Stimulated activated CD8-positive, alpha-beta memory T cell treated with anti-CD3 and anti-CD28 coated beads, Interleukin-7, amount 100 ng/mL, for 1 hour (primary cell): ENCODE measurements around the gene BTN3A1.

Experiments used
- DNase-seq, 2 donors: peaks; one replicate each; pipeline ENCODE4 v3.0.0-alpha.2; 2020; ENCODE audit warnings: low read depth in 2 of 2

BTN3A1 gene

GRCh38 chr6:26379292-26379691 lies 22.8 kb upstream of the BTN3A1 start:
- DNase-seq = no peak

GRCh38 chr6:26379740-26380139 lies 22.3 kb upstream of the BTN3A1 start:
- no peak for DNase-seq

GRCh38 chr6:26380256-26380655 lies 21.8 kb upstream of the BTN3A1 start:
- no peak for DNase-seq

- no peak for DNase-seq
Measured at GRCh38 chr6:26382121-26382520, 20.0 kb upstream of the BTN3A1 start.

- DNase-seq = no peak
Measured at GRCh38 chr6:26383624-26384417, 18.3 kb upstream of the BTN3A1 start.

- no peak for DNase-seq
Measured at GRCh38 chr6:26385734-26386125, 16.3 kb upstream of the BTN3A1 start.

GRCh38 chr6:26387565-26387964 lies 14.5 kb upstream of the BTN3A1 start:
- no peak for DNase-seq

- no peak for DNase-seq
Measured at GRCh38 chr6:26388014-26388413, 14.1 kb upstream of the BTN3A1 start.

- no peak for DNase-seq
Measured at GRCh38 chr6:26388441-26388840, 13.6 kb upstream of the BTN3A1 start.

- no peak for DNase-seq
Measured at GRCh38 chr6:26389349-26389894, 12.7 kb upstream of the BTN3A1 start.

GRCh38 chr6:26390531-26390930 lies 11.5 kb upstream of the BTN3A1 start:
- DNase-seq = no peak

- DNase-seq = no peak
Measured at GRCh38 chr6:26392932-26393636, 9.0 kb upstream of the BTN3A1 start.

GRCh38 chr6:26394289-26394688 lies 7.8 kb upstream of the BTN3A1 start:
- no peak for DNase-seq

- DNase-seq = no peak
Measured at GRCh38 chr6:26398555-26398954, 3.5 kb upstream of the BTN3A1 start.

GRCh38 chr6:26400626-26401025 lies 1.4 kb upstream of the BTN3A1 start:
- DNase-seq = no peak

GRCh38 chr6:26401389-26401986 lies 587 bp upstream of the BTN3A1 start:
- DNase-seq = no peak

GRCh38 chr6:26403893-26404292 lies 1.8 kb downstream of the BTN3A1 start:
- no peak for DNase-seq

GRCh38 chr6:26404546-26404945 lies 2.5 kb downstream of the BTN3A1 start:
- no peak for DNase-seq

- DNase-seq = no peak
Measured at GRCh38 chr6:26408828-26409730, 7.0 kb downstream of the BTN3A1 start.

GRCh38 chr6:26411751-26412150 lies 9.7 kb downstream of the BTN3A1 start:
- no peak for DNase-seq

GRCh38 chr6:26412228-26412627 lies 10.2 kb downstream of the BTN3A1 start:
- DNase-seq = no peak

- no peak for DNase-seq
Measured at GRCh38 chr6:26412954-26413353, 10.9 kb downstream of the BTN3A1 start.
